Measurements from ENCODE around the gene LARGE2.

The LARGE2 gene

GRCh38 chr11:45881708-45882368 lies 40.6 kb upstream of the LARGE2 start:
- DNase-seq (ENCODE audit: extremely low read depth, low read depth) = no peak
- TF ChIP-seq CTCF (IDR thresholded peaks at IDR 0.05; ENCODE audit: low read depth, low read length) = no peak

GRCh38 chr11:45884596-45885185 lies 37.8 kb upstream of the LARGE2 start:
- no peak for TF ChIP-seq CTCF (IDR thresholded peaks at IDR 0.05; ENCODE audit: low read depth, low read length)
- no peak for DNase-seq (ENCODE audit: extremely low read depth, low read depth)

- no peak for TF ChIP-seq CTCF (IDR thresholded peaks at IDR 0.05; ENCODE audit: low read depth, low read length)
- no peak for DNase-seq (ENCODE audit: extremely low read depth, low read depth)
Measured at GRCh38 chr11:45885274-45885920, 37.1 kb upstream of the LARGE2 start, which contains the start of gene MAPK8IP1. Gene MAPK8IP1, plus strand, starts transcription at chr11:45885651. Its CDS starts 170 bp downstream, at chr11:45885821.

DNA sequence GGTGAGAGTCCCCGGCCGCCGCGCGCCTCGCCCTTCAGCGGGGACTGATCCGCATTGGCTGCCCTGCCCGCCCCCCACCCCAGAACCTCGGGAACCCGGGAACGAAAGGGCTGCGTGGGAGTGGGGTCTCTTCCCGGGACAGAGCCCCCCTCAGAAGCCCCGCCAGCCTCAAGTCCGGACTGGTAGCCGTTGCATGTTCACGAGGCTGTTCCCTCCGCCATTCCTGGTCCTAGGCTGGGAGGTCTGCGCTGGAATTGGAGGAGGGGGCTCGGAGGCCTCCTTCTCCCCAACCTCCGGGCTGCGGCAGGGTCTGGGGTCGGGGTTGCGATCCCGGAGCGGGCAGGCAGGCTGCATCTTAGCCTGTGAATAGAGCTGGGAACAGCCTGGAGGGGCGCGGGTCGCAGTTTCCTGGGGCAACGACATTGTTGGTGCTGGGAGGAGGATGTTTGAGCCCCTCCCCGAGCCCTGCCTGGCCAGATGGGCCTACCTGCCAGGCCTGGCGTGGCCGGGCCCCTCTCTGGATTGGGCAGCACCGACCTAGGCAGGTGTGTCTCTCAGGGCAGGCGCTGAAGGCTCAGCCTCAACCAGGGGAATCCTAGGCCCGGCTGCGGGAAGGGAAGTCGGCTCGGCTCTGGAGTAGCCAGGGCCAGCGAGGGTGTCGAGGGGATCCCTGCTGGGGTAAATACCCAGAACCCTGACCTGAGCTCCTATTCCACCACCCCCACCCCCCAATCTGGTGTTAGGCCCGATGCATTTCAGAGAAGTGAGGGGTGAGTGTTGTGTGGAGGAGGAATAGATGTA lies 36.3 kb upstream of the LARGE2 start:
- no peak for DNase-seq (ENCODE audit: extremely low read depth, low read depth)
- TF ChIP-seq CTCF (IDR thresholded peaks at IDR 0.05; ENCODE audit: low read depth, low read length) = no peak

DNA sequence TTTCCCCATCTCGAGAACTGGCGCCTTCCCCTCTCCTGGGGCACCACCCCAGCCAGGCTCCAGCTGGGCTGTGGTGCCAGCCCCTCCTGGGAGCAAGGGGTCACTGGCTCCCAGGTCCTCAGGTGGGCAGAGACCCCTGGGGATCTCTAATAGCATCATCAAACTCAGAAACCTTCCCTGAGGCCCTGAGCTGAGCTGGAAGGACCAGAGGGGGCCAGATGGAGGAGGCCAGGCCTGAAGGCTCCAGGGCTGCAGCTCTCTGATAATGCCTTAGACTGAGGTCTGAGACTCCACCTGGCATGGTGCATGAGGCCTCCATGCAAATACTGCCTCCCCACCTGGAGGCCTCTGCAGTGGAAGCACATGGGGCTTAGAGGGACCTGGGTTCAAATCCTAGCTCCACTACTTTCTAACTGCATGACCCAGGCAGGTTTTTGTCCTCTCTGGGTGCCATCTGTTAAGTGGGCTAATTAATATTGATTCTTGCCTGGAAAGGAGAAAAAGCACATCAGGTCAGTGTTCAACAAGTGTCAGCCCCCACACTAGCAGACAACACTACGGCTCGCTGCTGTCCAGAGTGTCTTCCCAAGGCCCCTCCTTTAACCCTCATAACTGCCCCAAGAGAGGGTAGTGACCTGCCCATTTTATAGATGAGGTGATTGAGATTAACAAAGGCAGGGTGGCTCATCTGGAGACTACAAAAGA lies 35.5 kb upstream of the LARGE2 start:
- TF ChIP-seq CTCF (IDR thresholded peaks at IDR 0.05; ENCODE audit: low read depth, low read length) = no peak
- DNase-seq (ENCODE audit: extremely low read depth, low read depth) = no peak

- TF ChIP-seq CTCF (IDR thresholded peaks at IDR 0.05; ENCODE audit: low read depth, low read length) = no peak
Measured at GRCh38 chr11:45887587-45887986, 34.9 kb upstream of the LARGE2 start.

More at GRCh38 chr11:45887587-45887986, 34.9 kb upstream of the LARGE2 start:
- no peak for DNase-seq (ENCODE audit: extremely low read depth, low read depth)
